Measurements from ENCODE around the gene TNS1.
"Not testable (repeated sequence)": the region's sequence is repeated elsewhere in the genome, so short reads cannot be mapped to it uniquely, and the experiment has no call there.

The TNS1 gene

GRCh38 chr2:218002845-218003180 is at the start of gene TNS1:
Gene TNS1 (minus strand): TSS chr2:218002995. CDS start chr2:218002872, 123 bp downstream.
- DNase-seq: peak in 9 of 56 donors; percentile 7 to 34 (median 26)

- no peak for DNase-seq
Measured at GRCh38 chr2:218051903-218052302, 49.1 kb upstream of the TNS1 start.

GRCh38 chr2:218047536-218048225 is 44.9 kb upstream of the TNS1 start:
- no peak for DNase-seq

GRCh38 chr2:218046238-218046637 is 43.4 kb upstream of the TNS1 start:
- DNase-seq: no peak

GRCh38 chr2:218044599-218044998 is 41.8 kb upstream of the TNS1 start:
- not testable (repeated sequence) for DNase-seq

GRCh38 chr2:218043701-218044109 is 40.9 kb upstream of the TNS1 start:
- DNase-seq: no peak

- DNase-seq: no peak
Measured at GRCh38 chr2:218043100-218043499, 40.3 kb upstream of the TNS1 start.

- no peak for DNase-seq
Measured at GRCh38 chr2:218041302-218042168, 38.7 kb upstream of the TNS1 start.

GRCh38 chr2:218040883-218041282 is 38.1 kb upstream of the TNS1 start:
- DNase-seq: no peak

- DNase-seq: no peak
Measured at GRCh38 chr2:218039171-218039570, 36.4 kb upstream of the TNS1 start.

GRCh38 chr2:218036371-218036770 is 33.6 kb upstream of the TNS1 start:
- DNase-seq: no peak

GRCh38 chr2:218035463-218036100 is 32.8 kb upstream of the TNS1 start:
- no peak for DNase-seq

- DNase-seq: peak in 30 of 56 donors; percentile 16 to 84 (median 38)
Measured at GRCh38 chr2:218034497-218035213, 31.9 kb upstream of the TNS1 start.

GRCh38 chr2:218033590-218034496 is 31.0 kb upstream of the TNS1 start:
- DNase-seq: no peak

GRCh38 chr2:218033208-218033589 is 30.4 kb upstream of the TNS1 start:
- DNase-seq: no peak

GRCh38 chr2:218032336-218033171 is 29.8 kb upstream of the TNS1 start:
- no peak for DNase-seq

GRCh38 chr2:218031771-218032257 is 29.0 kb upstream of the TNS1 start:
- DNase-seq: no peak

- no peak for DNase-seq
Measured at GRCh38 chr2:218031261-218031660, 28.5 kb upstream of the TNS1 start.
